Thymus (tissue), 11 donors: ENCODE data around the gene NUBP2. TPM values are rescaled to one million over a fixed set of nuclear protein-coding genes. Genes with fewer than 3 reads are reported as not detected.

Experiments used
- DNase-seq, 9 donors: peaks; one replicate each; pipeline ENCODE4 v3.0.0-alpha.2; 2013; ENCODE audit warnings: low spot score in 9 of 9, low read depth in 6 of 9, missing footprints in 1 of 9
- H3K27ac ChIP-seq, 2 donors: one replicate each; pipeline ENCODE4 v1.5.1; 2013; ENCODE audit warnings: control low read depth in 1 of 2, low read depth in 1 of 2, low read length in 1 of 2, mild to moderate bottlenecking in 1 of 2, moderate library complexity in 1 of 2
- H3K27me3 ChIP-seq, 2 donors: one replicate each; pipeline ENCODE4 v1.5.1; 2013; ENCODE audit warnings: low read length in 1 of 2; ENCODE audit not compliant: control insufficient read depth in 2 of 2, insufficient read depth in 1 of 2
- H3K36me3 ChIP-seq, 2 donors: one replicate each; pipeline ENCODE4 v1.5.1; 2013; ENCODE audit warnings: low read length in 1 of 2, mild to moderate bottlenecking in 1 of 2, moderate library complexity in 1 of 2; ENCODE audit not compliant: control insufficient read depth in 2 of 2, insufficient read depth in 2 of 2
- H3K4me1 ChIP-seq, 2 donors: one replicate each; pipeline ENCODE4 v1.5.1; 2013; ENCODE audit warnings: low read length in 2 of 2; ENCODE audit not compliant: control insufficient read depth in 2 of 2, insufficient read depth in 2 of 2
- H3K4me3 ChIP-seq, 2 donors: one replicate each; pipeline ENCODE4 v1.5.1; 2013; ENCODE audit warnings: low read length in 2 of 2, control low read depth in 1 of 2, mild to moderate bottlenecking in 1 of 2
- H3K9me3 ChIP-seq, 2 donors: one replicate each; pipeline ENCODE4 v1.5.1; 2013; ENCODE audit warnings: low read length in 1 of 2, mild to moderate bottlenecking in 1 of 2; ENCODE audit not compliant: control insufficient read depth in 2 of 2, insufficient read depth in 1 of 2
- WGBS: extraction: QIAGEN DNeasy Blood & Tissue Kit; methylation state at CpG from one replicate; pipeline ENCODE4 v1.1.7; 2013; 5-methylcytosine and 5-hydroxymethylcytosine counted together
- polyA plus RNA-seq: library from polyadenylated mRNA; stranded (reverse); fragments of 200-250 nt; gene quantifications from one replicate; pipeline ENCODE4 v1.2.3, GENCODE V29; 2013
- total RNA-seq: library from RNA; stranded (reverse); fragments of 120-200 nt; gene quantifications from one replicate; pipeline ENCODE4 v1.2.4, GENCODE V29; 2013
- donor health status: healthy.

NUBP2 gene
- total and polyA plus RNA-seq, 2 donors, result 73.9 to 80.6 TPM

DNA sequence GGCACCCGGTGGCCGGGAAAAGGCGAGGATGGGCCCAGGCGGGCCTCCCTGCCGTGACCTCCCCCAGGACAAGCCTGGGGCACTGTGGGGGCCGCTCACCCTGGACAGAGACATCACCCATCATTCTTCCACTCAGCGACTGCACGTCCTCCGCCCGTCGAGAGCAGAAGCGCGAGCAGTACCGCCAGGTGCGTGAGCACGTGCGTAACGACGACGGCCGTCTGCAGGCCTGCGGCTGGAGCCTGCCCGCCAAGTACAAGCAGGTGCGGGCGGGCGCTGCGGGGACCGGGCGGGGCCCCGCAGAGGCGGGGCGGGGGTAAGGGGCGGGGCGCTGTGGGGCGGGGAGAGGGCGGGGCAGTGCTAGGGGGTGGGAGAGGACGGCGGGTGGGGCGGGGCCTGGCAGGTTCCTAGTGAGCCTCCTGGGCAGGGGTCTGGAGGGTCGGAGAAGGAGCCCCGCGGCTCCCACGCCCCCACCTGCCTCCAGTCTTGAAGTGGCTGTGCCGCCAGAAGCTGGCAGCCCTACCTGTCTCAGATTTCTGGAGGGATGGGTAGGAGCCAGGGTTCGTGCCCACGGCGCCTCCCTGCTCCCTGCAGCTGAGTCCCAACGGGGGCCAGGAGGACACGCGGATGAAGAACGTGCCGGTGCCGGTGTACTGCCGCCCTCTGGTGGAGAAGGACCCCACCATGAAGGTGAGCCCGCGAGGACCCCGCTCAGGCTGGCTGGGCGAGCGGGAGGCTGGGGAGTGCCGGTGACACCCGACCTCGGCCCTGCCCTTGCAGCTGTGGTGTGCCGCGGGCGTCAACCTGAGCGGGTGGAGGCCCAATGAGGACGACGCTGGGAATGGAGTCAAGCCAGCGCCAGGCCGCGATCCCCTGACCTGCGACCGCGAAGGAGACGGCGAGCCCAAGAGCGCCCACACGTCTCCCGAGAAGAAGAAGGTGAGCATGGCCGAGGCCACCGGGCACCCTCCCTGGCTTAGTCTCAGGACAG, 18.9 kb upstream of the NUBP2 start:
- Histone ChIP-seq H3K27ac (no peak overlapping the region), H3K4me3 (no peak overlapping the region), H3K36me3 (peaks cover 74 to 95% of the 10 kb centered on the region in 2 donors), H3K9me3 (no peaks in the 10 kb centered on the region), H3K27me3 (no peaks in the 10 kb centered on the region), H3K4me1 (no peaks in the 10 kb centered on the region)
- 93% methylated on average over 81 of the region's 81 CpGs for WGBS
- no peak for DNase-seq

GRCh38 chr16:1764971-1765370, 17.8 kb upstream of the NUBP2 start:
- H3K27me3 ChIP-seq, result no peaks in the 10 kb centered on the region
- no peak overlapping the region for H3K27ac ChIP-seq
- peaks cover 77 to 94% of the 10 kb centered on the region in 2 donors for H3K36me3 ChIP-seq
- H3K4me1 ChIP-seq, result no peaks in the 10 kb centered on the region
- no peak for DNase-seq
- 98% methylated on average over 21 of the region's 21 CpGs for WGBS
- no peaks in the 10 kb centered on the region for H3K9me3 ChIP-seq
- no peak overlapping the region for H3K4me3 ChIP-seq

GRCh38 chr16:1765826-1766225, 16.9 kb upstream of the NUBP2 start:
- DNase-seq, result no peak
- H3K4me3 ChIP-seq, result no peak overlapping the region
- no peaks in the 10 kb centered on the region for H3K27me3 ChIP-seq
- H3K27ac ChIP-seq, result no peak overlapping the region
- 96% methylated on average over 22 of the region's 22 CpGs for WGBS
- no peaks in the 10 kb centered on the region for H3K9me3 ChIP-seq
- H3K4me1 ChIP-seq, result peaks cover 3% of the 10 kb centered on the region in 2 donors
- peaks cover 75 to 85% of the 10 kb centered on the region in 2 donors for H3K36me3 ChIP-seq

DNA sequence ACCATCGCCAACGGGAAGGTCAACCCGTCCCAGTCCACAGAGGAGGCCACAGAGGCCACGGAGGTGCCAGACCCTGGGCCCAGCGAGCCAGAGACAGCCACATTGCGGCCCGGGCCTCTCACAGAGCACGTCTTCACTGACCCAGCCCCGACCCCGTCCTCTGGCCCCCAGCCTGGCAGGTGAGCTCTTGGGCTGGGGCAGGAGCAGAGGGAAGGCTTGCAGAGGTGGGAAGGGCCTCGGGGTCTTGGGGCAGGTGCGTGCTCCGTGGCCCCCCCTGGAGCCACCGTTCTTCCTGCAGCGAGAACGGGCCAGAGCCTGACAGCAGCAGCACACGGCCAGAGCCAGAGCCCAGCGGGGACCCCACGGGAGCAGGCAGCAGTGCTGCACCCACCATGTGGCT, 16.5 kb upstream of the NUBP2 start:
- H3K9me3 ChIP-seq, result no peaks in the 10 kb centered on the region
- H3K4me1 ChIP-seq, result peaks cover 3 to 6% of the 10 kb centered on the region in 2 donors
- 96% methylated on average over 19 of the region's 19 CpGs for whole genome bisulfite sequencing
- H3K4me3 ChIP-seq, result no peak overlapping the region
- peaks cover 72 to 81% of the 10 kb centered on the region in 2 donors for H3K36me3 ChIP-seq
- no peaks in the 10 kb centered on the region for H3K27me3 ChIP-seq
- no peak for DNase-seq
- no peak overlapping the region for H3K27ac ChIP-seq

DNA sequence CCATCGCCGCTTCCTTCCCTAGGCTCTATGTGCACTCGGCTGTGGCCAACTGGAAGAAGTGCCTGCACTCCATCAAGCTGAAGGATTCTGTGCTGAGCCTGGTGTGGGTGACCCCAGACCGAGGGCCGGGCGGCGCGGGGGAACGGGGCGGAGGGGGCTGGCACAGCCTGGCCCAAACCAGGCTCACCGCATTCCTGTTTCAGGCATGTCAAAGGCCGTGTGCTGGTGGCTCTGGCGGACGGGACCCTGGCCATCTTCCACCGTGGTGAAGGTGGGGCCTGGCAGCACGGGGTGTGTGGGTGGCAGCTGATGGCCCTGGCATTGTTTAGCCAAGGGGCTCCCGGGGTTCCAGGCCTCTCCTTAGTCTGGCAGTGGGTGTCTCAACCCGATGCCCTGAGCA, 16.1 kb upstream of the NUBP2 start:
- 95% methylated on average over 18 of the region's 18 CpGs for WGBS
- H3K27me3 ChIP-seq, result no peaks in the 10 kb centered on the region
- H3K4me3 ChIP-seq, result no peak overlapping the region
- H3K4me1 ChIP-seq, result peaks cover 3 to 7% of the 10 kb centered on the region in 2 donors
- no peak overlapping the region for H3K27ac ChIP-seq
- peaks cover 72 to 77% of the 10 kb centered on the region in 2 donors for H3K36me3 ChIP-seq
- no peak for DNase-seq
- no peaks in the 10 kb centered on the region for H3K9me3 ChIP-seq

GRCh38 chr16:1767116-1767994, 15.4 kb upstream of the NUBP2 start:
- no peak overlapping the region for H3K4me3 ChIP-seq
- H3K9me3 ChIP-seq, result no peaks in the 10 kb centered on the region
- peaks cover 10 to 13% of the 10 kb centered on the region in 2 donors for H3K4me1 ChIP-seq
- 96% methylated on average over 42 of the region's 42 CpGs for WGBS
- peaks cover 68 to 70% of the 10 kb centered on the region in 2 donors for H3K36me3 ChIP-seq
- DNase-seq, result no peak
- H3K27ac ChIP-seq, result no peak overlapping the region
- no peaks in the 10 kb centered on the region for H3K27me3 ChIP-seq

GRCh38 chr16:1768061-1768766, 14.5 kb upstream of the NUBP2 start:
- no peaks in the 10 kb centered on the region for H3K27me3 ChIP-seq
- 95% methylated on average over 41 of the region's 41 CpGs for WGBS
- H3K9me3 ChIP-seq, result no peaks in the 10 kb centered on the region
- peaks cover 60 to 62% of the 10 kb centered on the region in 2 donors for H3K36me3 ChIP-seq
- no peak overlapping the region for H3K4me3 ChIP-seq
- H3K27ac ChIP-seq, result no peak overlapping the region
- DNase-seq, result no peak
- peaks cover 11 to 13% of the 10 kb centered on the region in 2 donors for H3K4me1 ChIP-seq

- Histone ChIP-seq H3K27me3 (no peaks in the 10 kb centered on the region), H3K27ac (no peak overlapping the region), H3K9me3 (no peaks in the 10 kb centered on the region), H3K4me3 (no peak overlapping the region), H3K4me1 (peaks cover 13 to 14% of the 10 kb centered on the region in 2 donors), H3K36me3 (peaks cover 56% of the 10 kb centered on the region in 2 donors)
- WGBS, result 97% methylated on average over 26 of the region's 26 CpGs
- DNase-seq, result no peak
These were observed 13.9 kb upstream of the NUBP2 start for GRCh38 chr16:1768767-1769401.
